GM21576 (cell line): ENCODE data around the gene NEU3.
"Not testable (repeated sequence)": the region's sequence is repeated elsewhere in the genome, so short reads cannot be mapped to it uniquely, and the experiment has no call there.

Experiments used
- ATAC-seq: cut with Tn5 transposase; IDR thresholded peaks from one replicate; pipeline ENCODE4 v1.9.1; 2021; ENCODE audit warnings: mild to moderate bottlenecking, moderate library complexity; ENCODE audit not compliant: unreplicated experiment

The NEU3 gene

GRCh38 chr11:74984070-74984469 is 4.7 kb upstream of the NEU3 start:
- ATAC-seq: no peak

GRCh38 chr11:74984730-74985129 is 4.0 kb upstream of the NEU3 start:
- ATAC-seq: no peak

DNA sequence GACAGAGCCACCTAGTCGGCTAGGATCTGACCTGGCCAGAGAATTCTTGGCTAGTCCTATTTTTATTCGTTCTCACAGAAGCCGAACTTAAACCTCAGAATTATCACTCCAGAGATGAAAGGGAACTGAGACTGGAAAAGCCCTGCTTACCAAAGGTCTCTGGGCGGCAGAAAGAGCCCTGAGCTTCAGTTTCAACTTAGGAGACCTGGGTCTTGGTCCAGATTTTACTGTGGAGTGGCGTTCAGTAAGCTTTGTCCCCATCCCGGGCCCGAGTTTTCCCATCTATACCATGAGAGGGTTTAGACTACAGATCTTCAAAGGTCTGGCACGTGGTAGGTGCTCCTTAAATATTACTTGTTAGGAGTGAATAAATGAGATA is 516 bp downstream of the NEU3 start:
- ATAC-seq: peak; percentile 4

DNA sequence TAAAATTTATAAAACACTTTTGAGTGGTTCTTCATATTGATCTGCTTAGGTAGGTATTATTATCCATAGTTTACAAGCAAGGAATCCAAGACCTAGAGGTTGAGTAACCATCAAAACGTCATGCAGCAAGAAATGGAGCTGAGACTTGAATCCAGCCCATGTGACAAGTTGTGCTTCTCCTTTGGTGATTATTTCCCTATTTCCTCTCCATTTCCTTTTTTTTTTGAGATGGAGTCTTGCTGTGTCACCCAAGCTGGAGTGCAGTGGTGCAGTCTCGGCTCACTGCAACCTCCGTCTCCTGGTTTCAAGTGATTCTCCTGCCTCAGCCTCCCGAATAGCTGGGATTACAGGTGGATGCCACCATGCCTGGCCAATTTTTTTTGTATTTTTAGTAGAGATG is 1.4 kb downstream of the NEU3 start:
- ATAC-seq: not testable (repeated sequence)

DNA sequence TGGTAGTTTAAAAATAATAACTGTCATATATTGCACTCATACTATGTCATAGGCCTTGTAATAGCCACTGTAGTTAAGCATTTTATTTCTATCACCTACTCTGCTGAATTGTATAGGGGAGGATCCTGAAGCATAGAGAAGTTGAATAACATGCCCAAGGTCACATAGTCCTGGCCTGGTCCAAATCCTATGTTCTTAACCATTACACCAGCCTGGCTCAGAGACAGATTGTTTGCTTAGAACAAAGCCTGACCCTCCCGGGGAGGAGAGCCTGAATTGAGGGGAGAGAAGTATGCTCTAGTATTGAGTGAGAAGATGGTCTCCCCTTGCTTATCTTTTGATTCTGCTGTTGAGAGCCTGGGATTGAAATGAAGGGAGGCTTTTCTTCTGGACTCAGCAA is 2.2 kb downstream of the NEU3 start:
- no peak for ATAC-seq

DNA sequence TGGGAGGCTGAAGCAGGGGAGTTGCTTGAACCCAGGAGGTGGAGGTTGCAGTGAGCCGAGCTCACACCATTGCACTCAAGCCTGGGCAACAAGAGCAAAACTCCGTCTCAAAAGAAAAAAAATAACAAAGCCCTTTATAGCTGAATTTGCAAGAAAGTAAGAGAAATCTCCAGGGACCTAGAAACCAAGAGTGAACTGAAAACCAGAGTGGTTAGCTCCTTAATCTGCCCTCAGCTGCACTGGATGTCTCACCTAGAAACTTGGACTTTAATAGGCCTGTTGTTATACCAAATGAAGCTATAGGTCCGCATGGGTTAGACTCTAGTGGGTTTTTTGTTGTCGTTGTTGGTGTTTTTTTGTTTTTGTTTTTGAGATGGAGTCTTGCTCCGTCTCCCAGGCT is 4.1 kb downstream of the NEU3 start:
- no peak for ATAC-seq

DNA sequence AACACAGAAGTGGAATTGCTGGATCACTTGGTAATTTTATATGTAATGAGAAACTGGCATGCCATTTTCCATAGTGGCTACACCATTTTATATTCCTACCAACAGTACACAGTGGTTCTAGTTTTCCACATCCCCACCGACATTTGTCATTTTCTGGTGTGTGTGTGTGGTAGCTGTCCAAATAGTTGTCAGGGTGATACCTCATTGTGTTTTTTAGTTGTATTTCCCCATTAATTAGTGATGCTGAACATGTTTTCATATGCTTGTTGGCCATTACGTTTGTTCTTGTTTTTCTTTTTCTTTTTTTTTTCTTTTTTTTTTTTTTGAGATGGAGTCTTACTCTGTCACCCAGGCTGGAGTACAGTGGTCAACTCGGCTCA is 12.2 kb downstream of the NEU3 start:
- no peak for ATAC-seq

DNA sequence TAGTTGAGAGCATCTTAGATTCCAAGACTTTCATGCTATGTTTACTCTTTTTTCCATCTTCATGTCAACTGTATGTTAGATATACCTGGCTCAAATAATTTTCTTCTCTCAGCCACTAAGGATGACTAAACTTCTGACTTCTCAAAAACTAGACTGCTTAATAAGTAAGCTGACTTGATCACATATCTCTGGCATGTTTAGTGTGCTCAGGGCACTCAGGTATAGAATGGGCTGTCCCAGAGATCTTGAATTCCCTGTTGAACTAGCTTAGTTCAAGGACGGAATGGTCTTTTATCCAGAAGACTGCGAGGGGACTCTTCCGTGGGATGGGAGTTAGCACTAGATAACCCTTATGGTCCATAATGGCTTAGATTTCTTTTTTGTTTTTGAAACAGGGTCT is 13.0 kb downstream of the NEU3 start:
- no peak for ATAC-seq

GRCh38 chr11:75002516-75002915 is 13.8 kb downstream of the NEU3 start:
- no peak for ATAC-seq

DNA sequence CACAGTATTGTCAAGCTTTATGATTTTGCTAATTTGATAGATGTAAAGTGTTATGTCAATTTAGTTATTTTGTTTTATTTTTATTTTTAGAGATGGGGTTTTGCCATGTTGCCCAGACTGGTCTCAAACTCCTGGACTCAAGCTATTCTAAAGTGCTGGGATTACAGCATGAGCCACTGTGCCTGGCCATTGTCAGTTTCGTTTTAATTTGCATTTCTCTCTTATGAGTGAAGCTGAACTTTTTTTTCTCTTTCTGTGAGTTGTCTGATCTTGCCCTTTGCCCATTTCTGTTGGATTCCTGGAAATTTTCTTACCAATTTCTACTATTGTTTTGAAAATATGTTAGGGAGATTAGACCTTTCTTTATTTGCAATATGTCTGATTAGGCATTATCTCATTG is 15.5 kb downstream of the NEU3 start:
- no peak for ATAC-seq

DNA sequence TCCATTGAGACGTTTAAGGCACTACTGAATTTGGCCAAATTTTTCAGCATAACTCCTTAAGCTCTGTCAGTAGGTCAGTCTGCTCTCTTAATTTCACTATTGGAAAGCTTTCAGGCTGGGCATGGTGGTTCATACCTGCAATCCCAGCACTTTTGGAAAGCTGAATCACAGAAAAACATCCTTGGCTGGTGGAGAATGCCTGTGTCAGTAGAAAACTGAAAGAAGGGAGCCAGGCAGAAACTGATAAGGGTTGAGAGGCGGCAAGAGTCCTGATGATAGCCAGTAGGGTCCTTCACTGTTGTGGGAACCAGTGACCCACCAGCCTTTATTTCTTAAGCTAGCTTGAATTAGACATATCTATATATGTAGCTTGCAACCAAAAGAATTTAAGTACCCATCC is 22.6 kb downstream of the NEU3 start:
- no peak for ATAC-seq

- no peak for ATAC-seq
These were observed 23.1 kb downstream of the NEU3 start for GRCh38 chr11:75011872-75012271.

GRCh38 chr11:75013051-75013450 is 24.3 kb downstream of the NEU3 start:
- no peak for ATAC-seq

DNA sequence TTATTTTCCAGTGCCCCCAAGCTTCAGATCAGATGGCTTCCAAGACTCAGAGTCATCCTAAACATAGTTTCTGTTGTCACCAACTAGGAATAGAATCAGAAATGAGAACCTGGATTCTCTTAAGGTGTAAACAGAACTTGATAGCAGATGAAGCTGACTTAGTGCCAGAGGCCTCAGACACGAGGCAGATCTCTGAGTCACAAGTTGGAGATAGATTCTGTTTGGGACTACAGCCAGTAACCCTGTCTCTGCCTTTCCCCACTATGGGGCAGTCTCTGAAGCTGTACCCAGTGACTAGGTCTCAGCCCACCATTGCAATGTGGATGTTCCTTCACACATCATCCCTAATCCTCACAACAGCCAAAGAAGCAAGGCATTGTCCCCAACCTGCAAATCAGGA is 25.4 kb downstream of the NEU3 start:
- ATAC-seq: no peak

DNA sequence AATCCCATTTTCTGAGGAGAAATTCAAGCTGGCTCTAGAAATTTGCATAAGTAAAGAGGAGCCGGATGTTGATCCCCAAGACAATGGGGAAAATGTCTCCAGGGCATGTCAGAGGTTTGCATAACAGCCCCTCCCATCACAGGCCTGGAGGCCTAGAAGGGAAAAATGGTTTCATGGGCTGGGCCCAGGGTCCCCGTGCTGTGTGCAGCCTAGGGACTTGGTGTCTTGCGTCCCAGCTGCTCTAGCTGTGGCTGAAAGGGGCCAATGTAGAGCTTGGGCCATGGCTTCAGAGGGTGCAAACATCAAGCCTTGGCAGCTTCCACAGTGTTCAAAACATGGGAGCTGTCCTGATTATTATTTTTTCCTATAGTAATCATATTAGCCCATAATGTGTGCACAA is 30.5 kb downstream of the NEU3 start:
- ATAC-seq: not testable (repeated sequence)

GRCh38 chr11:75020328-75020727 is 31.6 kb downstream of the NEU3 start:
- not testable (repeated sequence) for ATAC-seq

GRCh38 chr11:75022296-75022695 is 33.6 kb downstream of the NEU3 start:
- no peak for ATAC-seq

DNA sequence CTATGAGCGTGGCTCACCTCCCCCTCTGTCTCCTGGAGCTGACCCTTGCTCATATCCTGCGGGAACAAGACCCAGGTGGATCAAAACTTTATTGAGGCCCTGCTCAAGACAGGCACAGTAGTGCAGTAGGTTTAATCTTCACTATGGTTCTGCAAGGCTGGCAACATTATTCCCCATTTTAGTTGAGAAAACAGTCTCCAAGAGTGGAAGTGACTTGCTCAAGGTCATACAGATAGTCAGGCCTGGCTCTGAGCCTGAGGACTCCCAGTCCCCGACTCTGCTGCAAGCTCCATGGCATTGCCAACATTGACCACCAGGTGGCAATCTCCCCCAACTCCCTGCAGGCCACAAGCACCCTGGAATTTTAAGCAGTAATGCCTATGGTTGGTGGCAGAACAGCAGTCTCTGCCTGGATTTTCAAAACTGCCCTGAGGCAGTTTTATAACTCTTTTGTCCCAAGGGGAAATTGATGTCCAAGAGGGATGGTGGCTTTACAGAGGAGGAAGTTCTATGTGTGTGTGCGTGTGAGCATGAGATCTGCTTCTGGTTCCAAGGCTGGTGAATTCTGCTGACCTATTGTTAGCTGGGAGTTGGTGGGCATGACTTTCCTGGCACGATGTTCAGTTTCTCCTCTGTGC is 34.1 kb downstream of the NEU3 start:
- no peak for ATAC-seq

DNA sequence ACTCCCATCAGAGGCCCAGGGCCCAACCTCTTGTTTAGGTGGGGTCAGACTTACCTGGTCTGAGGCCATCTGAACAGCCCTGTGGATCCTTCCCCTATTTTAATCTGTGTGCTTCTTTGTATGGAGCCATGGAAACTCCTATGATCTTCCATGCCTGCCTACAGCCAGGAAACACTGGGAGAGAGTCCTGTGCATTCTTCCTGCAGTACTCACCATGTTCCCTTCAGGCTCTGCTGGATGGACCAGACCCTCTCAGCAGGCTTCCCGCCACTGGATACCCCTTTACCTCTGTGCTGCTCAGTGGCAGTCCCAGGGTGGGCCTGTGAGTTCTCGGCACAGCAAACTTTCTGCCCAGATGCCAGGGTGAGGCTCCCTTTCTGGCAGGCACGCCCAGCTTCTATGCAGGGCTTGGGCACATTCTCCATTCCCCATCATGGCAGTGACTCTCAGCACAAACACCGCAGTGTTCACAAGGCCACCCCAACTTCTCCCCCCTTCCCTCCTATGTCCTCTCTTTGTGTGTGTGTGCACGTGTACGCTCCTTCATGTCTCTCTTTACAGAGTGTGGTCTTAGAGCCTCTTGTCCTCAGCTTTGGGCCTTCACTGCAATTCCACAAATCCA is 34.8 kb downstream of the NEU3 start:
- no peak for ATAC-seq

- ATAC-seq: no peak
These were observed 35.3 kb downstream of the NEU3 start for GRCh38 chr11:75024068-75024449.

- no peak for ATAC-seq
These were observed 36.1 kb downstream of the NEU3 start for GRCh38 chr11:75024764-75025211.

- no peak for ATAC-seq
These were observed 36.8 kb downstream of the NEU3 start for GRCh38 chr11:75025561-75025960.

DNA sequence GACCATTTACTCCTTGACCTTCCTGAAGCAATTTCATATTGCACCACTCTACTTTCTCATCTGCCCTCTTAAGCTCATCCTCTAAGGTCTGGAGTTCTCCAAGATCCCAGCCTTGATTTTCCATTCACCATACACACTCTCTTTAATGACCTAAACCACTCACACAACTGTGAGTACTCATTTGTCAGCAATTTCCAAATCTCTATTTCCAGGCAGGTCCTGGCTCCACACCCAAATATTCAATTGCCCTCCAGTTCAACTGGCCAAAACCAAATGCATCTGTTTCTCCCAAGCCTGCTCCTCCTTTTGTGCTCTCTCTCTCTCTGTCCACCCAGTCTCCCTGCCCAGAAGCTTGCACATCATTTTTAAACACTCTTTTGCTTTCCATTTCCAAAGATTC is 39.6 kb downstream of the NEU3 start:
- ATAC-seq: no peak
